Measurements from ENCODE around the gene STAG1.
A peak's percentile ranks its signal among the peaks of the same experiment; 100 is the strongest.
"Not testable (repeated sequence)": the region's sequence is repeated elsewhere in the genome, so short reads cannot be mapped to it uniquely, and the experiment has no call there.

Gene STAG1

GRCh38 chr3:136678981-136679380, 73.2 kb downstream of the STAG1 start:
- TF ChIP-seq CTCF (IDR thresholded peaks at IDR 0.05; ENCODE audit: insufficient read depth, missing control alignments) = no peak
- DNase-seq (ENCODE audit: insufficient read length, low spot score) = no peak
- no peak for FAIRE-seq

GRCh38 chr3:136676009-136676408, 76.2 kb downstream of the STAG1 start:
- FAIRE-seq (no peak), DNase-seq (ENCODE audit: insufficient read length, low spot score) (no peak)
- TF ChIP-seq CTCF (IDR thresholded peaks at IDR 0.05; ENCODE audit: insufficient read depth, missing control alignments) = no peak

GRCh38 chr3:136675150-136675858, 76.9 kb downstream of the STAG1 start:
- DNase-seq (ENCODE audit: insufficient read length, low spot score) (no peak), FAIRE-seq (no peak)
- no peak for TF ChIP-seq CTCF (IDR thresholded peaks at IDR 0.05; ENCODE audit: insufficient read depth, missing control alignments)

- FAIRE-seq (no peak), DNase-seq (ENCODE audit: insufficient read length, low spot score) (no peak)
- TF ChIP-seq CTCF (IDR thresholded peaks at IDR 0.05; ENCODE audit: insufficient read depth, missing control alignments) = no peak
Measured at GRCh38 chr3:136672457-136672856, 79.7 kb downstream of the STAG1 start.

- DNase-seq (ENCODE audit: insufficient read length, low spot score) = no peak
- FAIRE-seq = peak; percentile 84
- no peak for TF ChIP-seq CTCF (IDR thresholded peaks at IDR 0.05; ENCODE audit: insufficient read depth, missing control alignments)
Measured at GRCh38 chr3:136671921-136672320, 80.3 kb downstream of the STAG1 start.

GRCh38 chr3:136670166-136670565, 82.0 kb downstream of the STAG1 start:
- no peak for FAIRE-seq
- TF ChIP-seq CTCF (IDR thresholded peaks at IDR 0.05; ENCODE audit: insufficient read depth, missing control alignments) = no peak

GRCh38 chr3:136667081-136667480, 85.1 kb downstream of the STAG1 start:
- TF ChIP-seq CTCF (IDR thresholded peaks at IDR 0.05; ENCODE audit: insufficient read depth, missing control alignments) = no peak
- DNase-seq (ENCODE audit: insufficient read length, low spot score) (no peak), FAIRE-seq (no peak)

More at GRCh38 chr3:136670166-136670565, 82.0 kb downstream of the STAG1 start:
- no peak for DNase-seq (ENCODE audit: insufficient read length, low spot score)

GRCh38 chr3:136666301-136666700, 85.9 kb downstream of the STAG1 start:
- not testable (repeated sequence) for FAIRE-seq; DNase-seq (ENCODE audit: insufficient read length, low spot score)

Data from D721Med (cell line).